Activated gamma-delta T cell treated with Interleukin-2 at 50 U/mL for 16 hours (primary cell): ENCODE results near the gene MOCS1.

ENCODE experiments used
- DNase-seq: peaks from one replicate; pipeline ENCODE4 v3.0.0-alpha.2; 2020

Gene MOCS1

GRCh38 chr6:39867592-39867991 is 66.7 kb downstream of the MOCS1 start:
- DNase-seq, result no peak

GRCh38 chr6:39865011-39865888 is 69.0 kb downstream of the MOCS1 start:
- peak; percentile 41 for DNase-seq

- no peak for DNase-seq
These were observed 72.6 kb downstream of the MOCS1 start for GRCh38 chr6:39861663-39862062.

- no peak for DNase-seq
These were observed 75.2 kb downstream of the MOCS1 start for GRCh38 chr6:39859025-39859424.

GRCh38 chr6:39855356-39855995 is 78.8 kb downstream of the MOCS1 start:
- DNase-seq, result no peak
